GM12878 (cell line): ENCODE data around the gene ADCY6. TPM values are rescaled to one million over a fixed set of nuclear protein-coding genes. Genes with fewer than 3 reads are reported as not detected.

Experiments used
- ATF7 ChIP-seq: fragments of 450-650 bp; IDR thresholded peaks from 2 replicates; pipeline ENCODE4 v1.6.1; 2016; ENCODE audit warnings: low read depth, mild to moderate bottlenecking
- CHD4 ChIP-seq: fragments of 200-600 bp; sonication (generic); IDR thresholded peaks from 2 replicates; pipeline ENCODE4 v1.6.1; 2016; ENCODE audit warnings: mild to moderate bottlenecking
- EZH2 ChIP-seq: IDR thresholded peaks from 2 replicates; pipeline ENCODE4 v1.6.1; 2012; ENCODE audit warnings: low read depth, mild to moderate bottlenecking, control low read depth, inconsistent platforms, low read length, borderline replicate concordance; ENCODE audit not compliant: control insufficient read depth
- FOXM1 ChIP-seq: IDR thresholded peaks from 2 replicates; pipeline ENCODE4 v1.6.1; 2012; ENCODE audit warnings: low read depth, mild to moderate bottlenecking, inconsistent platforms, low read length, moderate library complexity
- IRF5 ChIP-seq: fragments of 450-650 bp; IDR thresholded peaks from 2 replicates; pipeline ENCODE4 v1.6.1; 2017; ENCODE audit warnings: borderline replicate concordance
- RBBP5 ChIP-seq: fragments of 200-600 bp; sonication (generic); conservative IDR thresholded peaks from 2 replicates; pipeline ENCODE4 v1.6.1; 2016
- RUNX3 ChIP-seq: IDR thresholded peaks from 2 replicates; pipeline ENCODE4 v1.6.1; 2012; ENCODE audit warnings: low read length, inconsistent platforms
- TCF12 ChIP-seq: IDR thresholded peaks from 2 replicates; pipeline ENCODE4 v1.6.1; 2011; ENCODE audit warnings: low read depth, mild to moderate bottlenecking, low read length
- ZZZ3 ChIP-seq: IDR thresholded peaks from 2 replicates; pipeline ENCODE4 v1.6.1; 2011; ENCODE audit warnings: low read depth; ENCODE audit not compliant: control insufficient read depth, insufficient read length
- polyA plus RNA-seq, 11 experiments: library from polyadenylated mRNA; depleted of rRNA in 4 of 11; unstranded in 6 of 11; stranded (reverse) in 5 of 11; fragments of >200 nt; fragmentation: Nextera tagmentation in 4 of 11; fragmentation: Illumina TruSeq in 1 of 11; extraction: Ambion mirVana in 4 of 11; extraction: Trizol in 1 of 11; gene quantifications; 1 replicate in 1 of 11; 2 replicates in 10 of 11; pipeline versions ENCODE4 v1.2.1 to v1.2.3, GENCODE V29; 2011 to 2016; ENCODE audit warnings: inconsistent platforms in 2 of 11, missing spikeins in 2 of 11, low read depth in 1 of 11
- total RNA-seq, 4 experiments: library from RNA; depleted of rRNA in 3 of 4; stranded (reverse); fragments of >200 nt in 3 of 4; fragmentation: Illumina TruSeq in 1 of 4; extraction: Trizol in 1 of 4; gene quantifications; 2 replicates each; pipeline versions ENCODE4 v1.2.1 to v1.2.3, GENCODE V29; 2013 to 2021
- TF ChIP-seq, protein P1 (sequence below): fragments of 450-650 bp; IDR thresholded peaks from 2 replicates; pipeline ENCODE4 v1.6.1; 2017; ENCODE audit warnings: mild to moderate bottlenecking, low read depth, inconsistent platforms; ENCODE audit not compliant: poor library complexity, severe bottlenecking
- TF ChIP-seq, protein P2 (sequence below): IDR thresholded peaks from 2 replicates; pipeline ENCODE4 v1.6.1; 2012; ENCODE audit warnings: mild to moderate bottlenecking, low read depth, low read length
- TF ChIP-seq, protein P3 (sequence below): fragments of 450-650 bp; formaldehyde crosslinking; IDR thresholded peaks from 2 replicates; pipeline ENCODE4 v1.4.0; 2020; ENCODE audit warnings: mild to moderate bottlenecking, moderate library complexity
- TF ChIP-seq, protein P4 (sequence below): fragments of 450-650 bp; IDR thresholded peaks from 2 replicates; pipeline ENCODE4 v1.6.1; 2017; ENCODE audit warnings: low read depth, mild to moderate bottlenecking, moderate library complexity

The ADCY6 gene
- total and polyA plus RNA-seq, 10 of the 15 experiments (the other 5 are each of a cell fraction or from before 2014, with no cell fraction given), result 0.03 to 2.0 (median 0.14) TPM; not detected in 1

GRCh38 chr12:48815126-48816110 lies 26.5 kb upstream of the ADCY6 start (continued):
- TF ChIP-seq, protein P1, sequence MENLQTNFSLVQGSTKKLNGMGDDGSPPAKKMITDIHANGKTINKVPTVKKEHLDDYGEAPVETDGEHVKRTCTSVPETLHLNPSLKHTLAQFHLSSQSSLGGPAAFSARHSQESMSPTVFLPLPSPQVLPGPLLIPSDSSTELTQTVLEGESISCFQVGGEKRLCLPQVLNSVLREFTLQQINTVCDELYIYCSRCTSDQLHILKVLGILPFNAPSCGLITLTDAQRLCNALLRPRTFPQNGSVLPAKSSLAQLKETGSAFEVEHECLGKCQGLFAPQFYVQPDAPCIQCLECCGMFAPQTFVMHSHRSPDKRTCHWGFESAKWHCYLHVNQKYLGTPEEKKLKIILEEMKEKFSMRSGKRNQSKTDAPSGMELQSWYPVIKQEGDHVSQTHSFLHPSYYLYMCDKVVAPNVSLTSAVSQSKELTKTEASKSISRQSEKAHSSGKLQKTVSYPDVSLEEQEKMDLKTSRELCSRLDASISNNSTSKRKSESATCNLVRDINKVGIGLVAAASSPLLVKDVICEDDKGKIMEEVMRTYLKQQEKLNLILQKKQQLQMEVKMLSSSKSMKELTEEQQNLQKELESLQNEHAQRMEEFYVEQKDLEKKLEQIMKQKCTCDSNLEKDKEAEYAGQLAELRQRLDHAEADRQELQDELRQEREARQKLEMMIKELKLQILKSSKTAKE, result no peak
- TF ChIP-seq CHD4, result no peak
- TF ChIP-seq EZH2, result no peak
- no peak for TF ChIP-seq ZZZ3
- TF ChIP-seq, protein P2, sequence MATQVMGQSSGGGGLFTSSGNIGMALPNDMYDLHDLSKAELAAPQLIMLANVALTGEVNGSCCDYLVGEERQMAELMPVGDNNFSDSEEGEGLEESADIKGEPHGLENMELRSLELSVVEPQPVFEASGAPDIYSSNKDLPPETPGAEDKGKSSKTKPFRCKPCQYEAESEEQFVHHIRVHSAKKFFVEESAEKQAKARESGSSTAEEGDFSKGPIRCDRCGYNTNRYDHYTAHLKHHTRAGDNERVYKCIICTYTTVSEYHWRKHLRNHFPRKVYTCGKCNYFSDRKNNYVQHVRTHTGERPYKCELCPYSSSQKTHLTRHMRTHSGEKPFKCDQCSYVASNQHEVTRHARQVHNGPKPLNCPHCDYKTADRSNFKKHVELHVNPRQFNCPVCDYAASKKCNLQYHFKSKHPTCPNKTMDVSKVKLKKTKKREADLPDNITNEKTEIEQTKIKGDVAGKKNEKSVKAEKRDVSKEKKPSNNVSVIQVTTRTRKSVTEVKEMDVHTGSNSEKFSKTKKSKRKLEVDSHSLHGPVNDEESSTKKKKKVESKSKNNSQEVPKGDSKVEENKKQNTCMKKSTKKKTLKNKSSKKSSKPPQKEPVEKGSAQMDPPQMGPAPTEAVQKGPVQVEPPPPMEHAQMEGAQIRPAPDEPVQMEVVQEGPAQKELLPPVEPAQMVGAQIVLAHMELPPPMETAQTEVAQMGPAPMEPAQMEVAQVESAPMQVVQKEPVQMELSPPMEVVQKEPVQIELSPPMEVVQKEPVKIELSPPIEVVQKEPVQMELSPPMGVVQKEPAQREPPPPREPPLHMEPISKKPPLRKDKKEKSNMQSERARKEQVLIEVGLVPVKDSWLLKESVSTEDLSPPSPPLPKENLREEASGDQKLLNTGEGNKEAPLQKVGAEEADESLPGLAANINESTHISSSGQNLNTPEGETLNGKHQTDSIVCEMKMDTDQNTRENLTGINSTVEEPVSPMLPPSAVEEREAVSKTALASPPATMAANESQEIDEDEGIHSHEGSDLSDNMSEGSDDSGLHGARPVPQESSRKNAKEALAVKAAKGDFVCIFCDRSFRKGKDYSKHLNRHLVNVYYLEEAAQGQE, result no peak
- TF ChIP-seq RUNX3, result no peak
- TF ChIP-seq TCF12, result no peak
- TF ChIP-seq, protein P3, sequence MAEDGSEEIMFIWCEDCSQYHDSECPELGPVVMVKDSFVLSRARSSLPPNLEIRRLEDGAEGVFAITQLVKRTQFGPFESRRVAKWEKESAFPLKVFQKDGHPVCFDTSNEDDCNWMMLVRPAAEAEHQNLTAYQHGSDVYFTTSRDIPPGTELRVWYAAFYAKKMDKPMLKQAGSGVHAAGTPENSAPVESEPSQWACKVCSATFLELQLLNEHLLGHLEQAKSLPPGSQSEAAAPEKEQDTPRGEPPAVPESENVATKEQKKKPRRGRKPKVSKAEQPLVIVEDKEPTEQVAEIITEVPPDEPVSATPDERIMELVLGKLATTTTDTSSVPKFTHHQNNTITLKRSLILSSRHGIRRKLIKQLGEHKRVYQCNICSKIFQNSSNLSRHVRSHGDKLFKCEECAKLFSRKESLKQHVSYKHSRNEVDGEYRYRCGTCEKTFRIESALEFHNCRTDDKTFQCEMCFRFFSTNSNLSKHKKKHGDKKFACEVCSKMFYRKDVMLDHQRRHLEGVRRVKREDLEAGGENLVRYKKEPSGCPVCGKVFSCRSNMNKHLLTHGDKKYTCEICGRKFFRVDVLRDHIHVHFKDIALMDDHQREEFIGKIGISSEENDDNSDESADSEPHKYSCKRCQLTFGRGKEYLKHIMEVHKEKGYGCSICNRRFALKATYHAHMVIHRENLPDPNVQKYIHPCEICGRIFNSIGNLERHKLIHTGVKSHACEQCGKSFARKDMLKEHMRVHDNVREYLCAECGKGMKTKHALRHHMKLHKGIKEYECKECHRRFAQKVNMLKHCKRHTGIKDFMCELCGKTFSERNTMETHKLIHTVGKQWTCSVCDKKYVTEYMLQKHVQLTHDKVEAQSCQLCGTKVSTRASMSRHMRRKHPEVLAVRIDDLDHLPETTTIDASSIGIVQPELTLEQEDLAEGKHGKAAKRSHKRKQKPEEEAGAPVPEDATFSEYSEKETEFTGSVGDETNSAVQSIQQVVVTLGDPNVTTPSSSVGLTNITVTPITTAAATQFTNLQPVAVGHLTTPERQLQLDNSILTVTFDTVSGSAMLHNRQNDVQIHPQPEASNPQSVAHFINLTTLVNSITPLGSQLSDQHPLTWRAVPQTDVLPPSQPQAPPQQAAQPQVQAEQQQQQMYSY (CRISPR knock-in tag), result no peak
- TF ChIP-seq IRF5, result no peak
- TF ChIP-seq RBBP5, result no peak
- TF ChIP-seq, protein P4, sequence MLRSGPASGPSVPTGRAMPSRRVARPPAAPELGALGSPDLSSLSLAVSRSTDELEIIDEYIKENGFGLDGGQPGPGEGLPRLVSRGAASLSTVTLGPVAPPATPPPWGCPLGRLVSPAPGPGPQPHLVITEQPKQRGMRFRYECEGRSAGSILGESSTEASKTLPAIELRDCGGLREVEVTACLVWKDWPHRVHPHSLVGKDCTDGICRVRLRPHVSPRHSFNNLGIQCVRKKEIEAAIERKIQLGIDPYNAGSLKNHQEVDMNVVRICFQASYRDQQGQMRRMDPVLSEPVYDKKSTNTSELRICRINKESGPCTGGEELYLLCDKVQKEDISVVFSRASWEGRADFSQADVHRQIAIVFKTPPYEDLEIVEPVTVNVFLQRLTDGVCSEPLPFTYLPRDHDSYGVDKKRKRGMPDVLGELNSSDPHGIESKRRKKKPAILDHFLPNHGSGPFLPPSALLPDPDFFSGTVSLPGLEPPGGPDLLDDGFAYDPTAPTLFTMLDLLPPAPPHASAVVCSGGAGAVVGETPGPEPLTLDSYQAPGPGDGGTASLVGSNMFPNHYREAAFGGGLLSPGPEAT, result peak; percentile 46; the same call in 1 of the 2 replicates
- no peak for TF ChIP-seq FOXM1
- no peak for TF ChIP-seq ATF7
